SHP77 (cell line): ENCODE measurements around the gene ELOVL3.

Source experiments
- DNase-seq, 2 experiments: peaks; one replicate each; lab custom pipeline; 2025; lab: John Stamatoyannopoulos, UW

The ELOVL3 gene

DNA sequence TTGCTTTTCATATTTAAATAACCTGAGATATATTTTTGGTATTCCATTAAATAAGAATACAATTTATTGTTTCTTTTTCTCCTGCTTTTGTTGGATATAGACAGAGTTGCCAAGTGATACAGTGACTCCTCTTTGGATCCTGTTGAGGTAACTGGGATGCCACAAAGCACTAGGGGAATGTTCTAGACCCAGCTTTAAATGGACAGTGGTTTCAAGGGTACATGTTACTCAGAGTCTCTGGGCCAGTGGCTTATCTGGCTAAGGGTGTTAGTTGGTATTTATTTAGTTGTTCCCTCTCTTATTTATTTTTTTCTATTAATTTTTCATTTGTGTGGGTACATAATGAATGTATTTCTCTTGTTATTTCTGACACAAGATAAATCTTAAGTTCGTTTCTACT, 28.3 kb downstream of the ELOVL3 start:
- no peak for DNase-seq

DNA sequence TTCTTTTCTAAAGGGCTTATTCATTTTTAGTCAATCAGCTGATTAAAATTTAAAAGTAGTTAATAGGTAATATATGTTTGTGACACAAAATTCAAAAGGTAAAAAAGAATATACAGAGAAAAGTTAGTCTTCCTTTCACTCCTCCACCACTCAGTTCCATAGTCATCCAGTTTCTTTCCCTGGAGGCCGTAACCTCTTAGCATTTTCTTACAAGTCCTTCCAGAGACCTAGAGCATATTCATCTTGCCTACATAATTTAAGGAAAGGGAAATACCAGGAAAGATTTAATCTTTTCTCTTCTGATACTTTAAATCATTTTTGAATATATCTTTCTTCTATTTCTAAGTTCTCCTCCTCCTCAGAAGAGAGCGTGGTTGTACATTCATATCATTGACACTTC, 29.3 kb downstream of the ELOVL3 start:
- DNase-seq, result no peak

DNA sequence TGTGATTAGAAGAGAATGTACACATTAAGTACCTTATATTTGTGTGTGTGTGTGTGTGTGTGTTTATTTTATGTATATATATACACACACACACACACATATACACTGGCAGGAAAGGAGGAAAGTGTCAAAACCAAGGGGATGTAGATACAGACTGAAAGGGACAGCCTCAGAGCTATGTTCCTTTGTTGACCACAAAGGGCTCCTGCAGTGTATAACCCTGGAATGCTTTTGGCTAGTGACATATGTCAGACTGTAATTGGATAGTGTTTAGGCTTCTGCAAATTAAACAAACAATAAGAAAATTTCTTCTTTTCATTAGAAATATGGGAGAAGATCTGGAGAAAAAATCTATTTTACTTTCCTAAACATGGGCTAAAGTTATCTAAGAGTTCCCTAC, 35.1 kb downstream of the ELOVL3 start:
- DNase-seq, result no peak

DNA sequence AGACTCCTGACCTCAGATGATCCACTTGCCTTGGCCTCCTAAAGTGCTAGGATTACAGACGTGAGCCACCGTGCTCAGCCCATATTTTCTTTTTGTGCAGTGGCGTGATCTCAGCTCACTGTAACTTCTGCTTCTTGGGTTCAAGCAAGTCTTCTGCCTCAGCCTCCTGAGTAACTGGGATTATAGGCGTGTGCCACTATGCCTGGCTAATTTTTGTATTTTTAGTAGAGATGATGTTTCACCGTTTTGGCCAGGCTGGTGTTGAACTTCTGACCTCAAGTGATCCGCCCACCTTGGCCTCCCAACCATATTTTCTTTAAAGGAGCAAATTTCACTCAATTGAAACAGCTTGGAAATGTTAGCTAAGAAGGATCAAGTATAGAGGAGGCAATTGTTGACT, 35.7 kb downstream of the ELOVL3 start:
- no peak for DNase-seq

DNA sequence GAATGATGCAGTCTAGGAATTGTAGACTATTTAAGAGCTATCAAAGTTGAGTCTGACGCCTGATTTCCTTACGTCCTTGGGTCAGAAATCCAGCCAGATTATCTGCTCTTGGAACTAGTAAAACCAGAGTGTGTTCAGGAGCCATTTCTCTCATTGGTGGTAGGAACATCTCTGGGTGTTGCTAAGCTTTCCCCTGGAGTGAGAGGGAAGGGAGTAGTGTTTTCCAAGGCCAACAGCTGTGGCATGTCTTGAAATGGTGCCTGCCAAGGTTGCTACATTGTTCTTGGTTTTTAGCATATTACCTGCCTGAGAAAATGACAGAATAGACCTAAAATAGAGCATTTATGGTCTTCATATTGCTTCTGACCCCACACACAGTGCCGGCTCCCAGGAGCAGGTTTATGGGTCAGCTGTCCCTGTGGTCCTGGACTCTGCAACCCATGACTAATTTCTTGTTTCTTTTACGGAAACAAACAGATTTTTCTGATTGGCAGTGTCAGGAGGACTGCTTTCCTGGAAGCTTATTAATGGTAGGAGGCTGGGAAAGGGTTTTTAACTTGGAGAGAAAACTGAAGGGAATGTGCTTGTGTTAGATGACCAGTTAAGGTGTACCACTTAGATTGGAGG, 36.8 kb downstream of the ELOVL3 start:
- DNase-seq, result no peak

DNA sequence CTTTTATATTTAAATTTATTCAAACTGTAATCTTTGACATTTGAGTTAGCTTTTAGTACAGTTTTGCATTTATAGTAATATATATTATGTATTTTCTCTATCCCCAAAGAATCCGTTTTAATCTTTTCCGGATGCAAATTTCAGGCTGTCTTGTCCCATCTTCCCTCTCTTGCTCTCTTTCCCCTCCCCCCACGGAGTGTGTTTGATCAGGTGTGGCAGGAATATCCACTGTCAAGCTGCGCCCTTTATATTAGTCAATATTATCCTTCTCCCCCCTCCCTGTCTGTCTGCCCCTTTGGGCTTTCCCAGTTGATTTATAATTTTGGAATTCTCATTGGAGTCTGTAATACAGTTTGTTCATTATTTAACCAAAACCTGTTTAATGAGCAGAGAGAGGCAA, 38.3 kb downstream of the ELOVL3 start:
- DNase-seq, result peak; percentile 65 to 68

DNA sequence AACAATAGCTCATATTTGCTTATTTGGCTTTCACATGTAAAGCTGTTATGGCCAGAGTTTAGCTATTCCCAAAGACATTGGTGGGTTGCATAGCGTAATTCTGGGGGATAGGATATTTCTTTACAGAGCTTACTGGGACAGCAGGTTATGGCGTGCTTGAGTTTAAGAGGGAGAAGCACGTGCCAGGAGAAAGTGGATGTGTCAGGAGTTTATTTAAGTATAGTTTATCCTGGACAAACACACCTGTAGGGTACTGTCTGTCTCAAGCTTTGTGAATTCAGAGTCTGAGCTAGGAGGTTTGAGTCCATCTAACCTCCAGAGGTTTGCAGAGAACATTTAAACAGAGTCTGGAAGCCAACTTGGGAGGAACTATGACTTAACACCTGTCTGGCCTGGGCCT, 40.6 kb downstream of the ELOVL3 start:
- no peak for DNase-seq

DNA sequence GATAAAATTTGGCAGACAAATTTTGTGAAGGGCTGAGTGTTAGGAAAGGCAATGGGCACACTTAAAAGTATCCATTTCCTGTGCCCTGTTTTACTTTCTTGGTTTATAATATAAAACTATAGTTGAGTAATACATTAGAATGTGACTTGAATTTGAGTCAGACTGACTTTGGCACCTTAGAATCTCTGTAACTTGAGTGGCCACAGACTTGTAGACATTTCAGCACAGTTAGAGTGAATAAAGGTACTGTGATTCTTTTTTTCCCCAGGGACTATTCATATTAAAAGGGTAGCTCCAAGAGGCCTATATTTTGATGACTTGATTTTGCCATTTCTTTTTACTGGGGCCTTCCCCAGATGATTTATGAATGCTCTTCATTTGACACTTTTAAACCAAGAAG, 41.6 kb downstream of the ELOVL3 start:
- DNase-seq, result no peak

DNA sequence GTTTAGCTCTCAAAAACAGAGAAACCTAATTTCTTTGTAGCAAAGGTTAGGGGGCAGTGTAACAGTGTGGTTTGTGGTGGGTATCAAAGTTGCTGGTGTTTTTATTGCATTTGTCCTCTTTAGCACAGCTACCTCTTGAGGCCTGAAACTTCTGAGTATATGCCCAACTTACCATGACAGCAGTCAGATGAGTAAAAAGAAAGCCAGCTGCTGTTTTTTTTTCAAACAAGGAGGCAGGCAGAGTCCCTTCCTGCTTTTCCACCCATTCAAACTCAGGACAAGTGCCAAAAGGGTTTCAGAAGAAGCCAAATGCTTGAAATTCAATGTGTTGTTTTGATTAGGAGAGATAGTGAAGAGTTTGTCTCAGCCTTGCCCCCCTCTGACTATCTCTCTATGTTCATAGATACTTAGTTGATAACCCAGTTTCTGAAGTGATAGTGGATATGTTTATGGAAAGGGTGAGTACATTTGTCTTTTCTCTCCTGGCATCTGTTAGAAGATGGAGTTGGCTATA, 42.3 kb downstream of the ELOVL3 start:
- no peak for DNase-seq

DNA sequence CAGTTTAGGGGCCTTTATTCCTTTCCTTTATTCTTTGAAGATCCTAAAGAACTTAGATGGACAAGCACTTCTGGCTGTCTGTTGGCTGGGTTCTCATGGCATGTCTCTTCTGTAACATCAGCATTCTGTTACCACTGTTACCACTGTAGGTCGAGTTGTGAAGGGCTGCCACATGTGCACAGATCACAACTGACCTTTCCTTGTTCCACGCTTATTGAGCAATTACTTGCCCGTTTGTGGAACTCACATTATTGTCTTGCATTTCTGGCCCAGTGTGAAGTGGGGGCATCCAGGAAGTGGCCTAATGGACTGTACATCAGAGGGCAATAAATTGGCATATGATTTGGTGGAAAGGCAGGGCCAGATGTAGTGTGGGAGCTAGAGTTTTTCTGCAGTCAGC, 42.9 kb downstream of the ELOVL3 start:
- no peak for DNase-seq

DNA sequence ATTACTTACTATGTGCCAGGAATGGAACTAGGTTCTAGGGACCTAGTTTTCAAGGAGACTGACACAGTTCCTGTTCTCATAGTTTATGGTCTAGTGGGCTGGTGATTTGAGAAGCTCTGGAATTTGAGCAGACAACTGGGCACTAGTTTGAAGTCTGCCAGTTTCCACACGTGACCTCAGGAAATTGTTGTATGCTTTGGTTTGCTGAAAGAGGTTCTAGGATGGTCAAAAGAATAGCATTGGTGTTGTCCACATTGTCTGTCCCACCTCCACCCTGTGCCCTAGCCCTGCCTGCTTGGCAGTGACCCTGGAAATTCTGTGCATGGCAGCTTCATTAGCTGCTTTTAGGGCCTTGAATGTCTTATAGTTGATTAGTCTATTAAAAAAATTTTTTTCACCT, 48.0 kb downstream of the ELOVL3 start:
- DNase-seq, result no peak

DNA sequence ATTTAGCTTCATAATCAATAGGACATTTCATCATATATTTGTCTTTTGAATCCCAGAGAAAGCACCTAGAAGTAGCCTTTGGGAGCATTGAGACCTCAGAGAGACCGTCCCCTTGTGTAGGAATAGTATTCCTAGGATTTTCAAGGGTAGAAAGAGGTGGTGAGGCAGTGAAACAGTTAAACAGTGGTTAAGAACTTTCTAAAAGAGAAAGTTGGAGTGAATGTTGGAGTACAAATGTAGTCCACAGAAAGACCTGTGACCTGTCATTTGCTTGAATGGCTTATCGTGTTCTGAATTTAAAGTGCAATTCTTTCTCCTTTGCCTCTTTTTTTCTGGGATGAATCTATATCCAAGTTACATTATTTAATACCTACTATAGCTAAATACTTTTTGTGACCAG, 49.2 kb downstream of the ELOVL3 start:
- DNase-seq, result no peak

DNA sequence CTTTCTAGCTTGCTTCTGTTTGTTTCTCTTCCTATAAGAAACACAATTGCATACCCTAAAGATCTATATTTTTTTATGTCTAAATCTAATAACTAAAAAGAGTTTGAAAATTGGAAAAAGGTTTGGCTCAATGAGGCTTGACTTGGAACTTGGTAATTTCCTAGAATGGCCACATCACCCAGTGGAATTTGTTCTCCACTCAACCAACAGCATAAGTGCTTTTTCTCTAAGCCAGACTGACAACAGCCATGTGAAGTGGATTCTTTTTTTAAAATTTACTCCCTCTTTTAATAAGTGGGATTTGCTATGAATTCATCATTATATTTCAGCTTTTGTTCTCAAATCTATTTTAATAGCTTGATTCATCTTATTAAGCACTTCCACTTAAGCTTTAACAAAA, 53.0 kb downstream of the ELOVL3 start:
- no peak for DNase-seq
